ENCODE data around the gene CFAP61. TPM values are rescaled to one million over a fixed set of nuclear protein-coding genes. Genes with fewer than 3 reads are reported as not detected.

CFAP61 gene
- total RNA-seq, 2 experiments from 2014 or later = not detected

DNA sequence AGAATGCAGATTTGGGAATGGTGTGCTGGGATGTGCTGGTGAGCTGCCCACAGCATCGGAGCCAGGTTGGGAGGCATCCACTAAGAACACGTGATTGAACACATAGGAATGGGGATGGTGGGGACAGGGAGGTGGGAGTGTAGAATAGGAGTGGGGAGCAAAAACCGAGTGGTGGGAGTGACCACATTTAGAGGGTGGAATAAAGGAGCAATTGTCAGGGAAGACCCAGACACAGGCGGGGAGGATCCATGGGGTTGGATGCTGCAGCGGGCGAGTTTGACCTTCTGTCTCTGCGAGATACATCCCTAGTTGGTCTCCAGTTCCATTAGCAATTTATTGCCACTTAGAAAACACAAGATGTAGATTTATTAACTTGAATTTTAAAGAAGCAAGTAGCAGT lies 30.5 kb upstream of the CFAP61 start:
- Mint-ChIP-seq H3K9me3 (no peaks in the 10 kb centered on the region), H3K4me1 (peaks cover 68% of the 10 kb centered on the region), H3K4me3 (peak overlapping the region; percentile 11), H3K27ac (peak overlapping the region; percentile 57), H3K27me3 (no peaks in the 10 kb centered on the region), H3K36me3 (peaks cover 35% of the 10 kb centered on the region)
- DNase-seq = no peak

DNA sequence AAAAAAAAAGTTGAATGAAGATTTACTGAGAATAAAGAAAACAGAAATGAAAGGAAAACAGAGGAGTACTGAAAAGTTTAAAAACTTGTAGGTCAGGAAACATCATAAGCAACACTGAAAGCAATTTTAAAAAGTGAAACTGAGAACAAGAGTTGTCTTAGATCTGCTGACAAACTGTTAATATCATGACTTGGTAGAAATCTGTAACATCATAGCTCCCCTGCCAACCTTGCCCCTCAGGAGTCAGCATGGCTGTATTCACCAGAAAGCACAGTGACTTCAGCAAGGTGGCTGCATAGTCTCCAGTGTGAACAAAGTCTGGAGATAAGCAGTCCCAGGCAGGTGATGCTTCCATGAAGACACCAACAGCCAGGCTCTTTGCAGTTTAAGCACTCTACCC lies 29.8 kb upstream of the CFAP61 start:
- Mint-ChIP-seq H3K36me3 (peaks cover 35% of the 10 kb centered on the region), H3K4me3 (no peak overlapping the region)

DNA sequence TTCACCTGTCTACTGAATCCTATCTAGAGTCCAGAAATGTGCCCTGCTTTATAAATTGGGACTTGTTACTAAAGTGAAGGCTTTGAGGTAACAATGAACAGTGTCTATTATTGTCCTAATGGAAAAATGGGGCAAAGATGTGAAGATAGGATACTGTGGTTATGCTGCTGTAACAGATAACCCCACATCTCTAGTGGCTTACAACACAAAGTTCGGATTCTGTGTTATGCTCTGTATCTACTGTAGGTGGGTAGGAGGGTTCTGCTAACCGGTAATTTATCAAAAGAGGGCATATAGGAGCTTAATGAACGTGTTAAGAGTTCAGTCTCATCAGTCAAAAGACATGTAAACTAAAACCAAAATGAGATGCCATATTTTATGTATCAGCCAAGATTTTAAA lies 28.9 kb upstream of the CFAP61 start:
- peak overlapping the region; percentile 10 for H3K27ac Mint-ChIP-seq
- peaks cover 63% of the 10 kb centered on the region for H3K4me1 Mint-ChIP-seq
- no peaks in the 10 kb centered on the region for H3K27me3 Mint-ChIP-seq
- H3K36me3 Mint-ChIP-seq = peaks cover 32% of the 10 kb centered on the region
- no peak for DNase-seq
- H3K9me3 Mint-ChIP-seq = no peaks in the 10 kb centered on the region
- H3K4me3 Mint-ChIP-seq = no peak overlapping the region

More for the DNA sequence above, 29.8 kb upstream of the CFAP61 start:
- peaks cover 66% of the 10 kb centered on the region for H3K4me1 Mint-ChIP-seq
- DNase-seq = no peak
- H3K27ac Mint-ChIP-seq = peak overlapping the region; percentile 47
- H3K9me3 Mint-ChIP-seq = no peaks in the 10 kb centered on the region
- H3K27me3 Mint-ChIP-seq = no peaks in the 10 kb centered on the region

DNA sequence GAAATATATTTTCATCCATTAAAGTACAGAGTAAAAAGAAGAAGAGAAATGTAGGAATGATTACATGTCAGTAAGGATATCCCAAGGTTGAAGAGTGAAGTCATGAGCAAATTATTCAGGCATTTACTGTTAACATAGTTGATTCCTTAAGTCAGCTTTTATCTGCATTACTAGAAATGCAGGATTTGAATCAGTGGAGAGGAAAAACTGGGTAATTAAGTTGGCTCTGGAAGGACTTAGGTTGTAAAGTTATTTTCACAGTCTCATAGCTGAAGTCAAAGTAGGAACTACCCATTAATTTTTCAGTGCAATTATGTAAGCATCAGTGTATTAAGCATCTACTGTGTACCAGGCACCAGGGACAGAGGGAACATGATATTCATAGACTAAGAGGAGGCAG lies 27.4 kb upstream of the CFAP61 start:
- H3K4me1 Mint-ChIP-seq = peaks cover 48% of the 10 kb centered on the region
- peaks cover 19% of the 10 kb centered on the region for H3K36me3 Mint-ChIP-seq
- H3K9me3 Mint-ChIP-seq = no peaks in the 10 kb centered on the region

DNA sequence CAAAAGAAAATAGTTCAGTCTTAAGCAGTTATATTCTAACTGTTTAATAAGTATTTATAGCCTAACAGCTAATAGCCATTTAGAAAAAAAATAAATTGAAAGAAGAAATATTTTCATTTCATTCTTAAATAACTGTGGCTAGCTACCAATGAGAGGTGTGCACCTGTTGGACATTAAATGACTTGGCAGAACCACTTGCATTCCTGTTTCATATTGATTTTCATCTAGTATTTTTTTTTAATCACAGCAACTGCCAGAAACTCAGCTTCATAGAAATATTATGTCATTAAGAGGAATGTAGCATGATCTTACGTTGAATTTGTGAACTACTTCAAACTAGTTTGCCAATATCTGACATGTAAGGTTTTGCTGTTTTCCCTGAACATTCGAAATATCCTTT lies 25.0 kb upstream of the CFAP61 start:
- Mint-ChIP-seq H3K4me3 (no peak overlapping the region), H3K27me3 (no peaks in the 10 kb centered on the region), H3K27ac (no peak overlapping the region), H3K36me3 (peaks cover 13% of the 10 kb centered on the region), H3K4me1 (peaks cover 30% of the 10 kb centered on the region), H3K9me3 (no peaks in the 10 kb centered on the region)
- no peak for DNase-seq

More for the DNA sequence above, 27.4 kb upstream of the CFAP61 start:
- Mint-ChIP-seq H3K4me3 (no peak overlapping the region), H3K27ac (peak overlapping the region; percentile 27), H3K27me3 (no peaks in the 10 kb centered on the region)
- DNase-seq = no peak

DNA sequence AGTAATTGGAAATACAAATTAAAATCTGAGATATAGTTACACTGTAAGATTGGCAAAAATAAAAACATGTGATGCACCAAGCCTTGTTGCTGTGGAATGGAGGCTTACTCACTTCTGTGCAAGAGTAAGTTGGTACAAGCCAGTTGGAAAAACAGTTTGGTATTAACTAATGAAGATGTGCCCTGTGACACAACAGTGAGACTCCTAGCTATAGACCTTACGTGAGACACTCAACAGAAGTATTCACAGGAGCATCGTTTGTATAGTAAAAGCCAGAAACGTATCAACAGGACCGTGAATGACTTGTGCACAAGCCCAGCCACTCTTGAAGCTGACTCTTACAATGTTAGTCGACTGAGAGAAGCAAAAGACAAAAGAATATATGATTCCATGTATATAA lies 20.5 kb upstream of the CFAP61 start:
- no peak overlapping the region for H3K27ac Mint-ChIP-seq
- H3K27me3 Mint-ChIP-seq = no peaks in the 10 kb centered on the region
- H3K4me1 Mint-ChIP-seq = peaks cover 4% of the 10 kb centered on the region
- peaks cover 12% of the 10 kb centered on the region for H3K36me3 Mint-ChIP-seq
- no peaks in the 10 kb centered on the region for H3K9me3 Mint-ChIP-seq
- DNase-seq = no peak
- no peak overlapping the region for H3K4me3 Mint-ChIP-seq

DNA sequence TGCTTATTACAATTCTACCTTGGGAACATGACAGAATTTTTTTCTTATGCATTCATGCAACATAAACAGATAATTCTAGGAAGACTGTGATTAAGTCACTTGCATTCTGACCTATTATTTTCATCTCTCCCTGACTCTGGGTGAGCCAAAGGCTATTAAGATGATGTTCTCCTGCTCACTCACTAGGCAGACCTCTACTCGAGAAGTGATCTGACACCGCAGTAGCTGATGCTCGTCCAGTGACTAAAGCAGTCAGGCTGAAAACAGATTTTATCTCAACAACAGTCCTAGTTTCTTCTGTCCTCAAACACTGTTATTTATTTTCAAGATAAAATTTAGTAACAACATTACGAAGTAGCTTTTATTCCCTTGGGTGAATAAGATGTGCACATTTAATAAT lies 17.8 kb upstream of the CFAP61 start:
- Mint-ChIP-seq H3K36me3 (peaks cover 13% of the 10 kb centered on the region), H3K27ac (no peak overlapping the region)

DNA sequence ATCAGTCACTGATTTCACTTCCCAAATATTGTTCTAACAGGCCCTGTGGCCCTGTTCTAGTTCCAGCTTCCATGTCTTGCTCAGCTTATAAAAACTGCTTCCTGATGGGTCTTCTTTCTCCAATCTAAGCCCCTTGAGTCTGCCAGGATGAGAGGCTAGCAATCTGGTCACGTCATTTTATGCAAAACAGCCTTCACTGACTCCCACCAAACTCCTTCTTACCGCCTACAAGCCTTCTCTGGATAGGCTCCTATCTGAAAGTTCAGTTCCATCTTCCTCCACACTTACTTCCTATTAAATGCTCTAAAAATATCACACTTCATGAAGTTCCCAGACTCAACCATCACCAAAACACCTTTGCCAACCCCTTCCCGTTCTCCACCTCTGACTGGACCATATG lies 15.6 kb upstream of the CFAP61 start:
- no peak for DNase-seq
- Mint-ChIP-seq H3K9me3 (no peaks in the 10 kb centered on the region), H3K27ac (no peak overlapping the region), H3K4me3 (no peak overlapping the region), H3K4me1 (no peaks in the 10 kb centered on the region), H3K27me3 (no peaks in the 10 kb centered on the region), H3K36me3 (peaks cover 6% of the 10 kb centered on the region)

More for the DNA sequence above, 17.8 kb upstream of the CFAP61 start:
- no peaks in the 10 kb centered on the region for H3K27me3 Mint-ChIP-seq
- H3K4me3 Mint-ChIP-seq = no peak overlapping the region
- no peaks in the 10 kb centered on the region for H3K9me3 Mint-ChIP-seq
- peaks cover 4% of the 10 kb centered on the region for H3K4me1 Mint-ChIP-seq
- no peak for DNase-seq

DNA sequence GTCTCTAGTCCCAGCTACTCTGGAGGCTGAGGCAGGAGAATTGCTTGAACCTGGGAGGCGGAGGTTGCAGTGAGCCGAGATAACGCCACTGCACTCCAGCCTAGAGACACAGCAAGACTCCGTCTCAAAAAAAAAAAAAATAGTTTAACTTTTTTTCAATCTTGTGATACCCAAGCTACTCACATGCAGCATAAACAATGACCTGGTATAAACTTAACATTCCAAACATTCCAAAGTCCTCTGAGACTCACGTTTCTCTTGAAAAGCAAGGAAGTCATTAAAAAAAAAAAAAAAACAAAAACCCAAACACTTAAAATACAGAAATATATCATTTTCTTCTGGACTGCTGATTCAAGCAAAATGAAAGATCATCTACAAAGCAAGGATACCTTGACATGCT lies 14.4 kb upstream of the CFAP61 start:
- Mint-ChIP-seq H3K4me3 (no peak overlapping the region), H3K4me1 (no peaks in the 10 kb centered on the region), H3K27me3 (no peaks in the 10 kb centered on the region), H3K36me3 (peaks cover 6% of the 10 kb centered on the region), H3K27ac (no peak overlapping the region), H3K9me3 (no peaks in the 10 kb centered on the region)
- DNase-seq = no peak

DNA sequence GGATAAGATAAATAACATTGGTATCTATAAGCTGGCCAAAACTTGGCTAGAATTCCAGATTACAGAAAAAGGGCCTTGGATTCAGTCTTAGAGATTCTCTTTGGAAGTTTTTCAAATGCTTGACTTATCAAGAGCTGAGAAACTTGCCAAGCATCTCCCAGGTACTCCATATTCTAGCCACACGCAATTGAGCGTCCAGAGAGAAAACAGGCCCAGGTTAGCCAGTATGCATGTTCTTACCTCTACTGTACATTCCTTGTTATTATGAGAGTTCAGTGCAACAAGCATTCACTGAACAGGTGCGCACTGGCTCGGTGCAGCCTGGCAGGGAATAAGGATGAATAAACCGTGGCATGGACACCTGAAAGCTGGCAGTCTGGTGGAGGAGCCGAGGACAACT lies 13.7 kb upstream of the CFAP61 start:
- Mint-ChIP-seq H3K9me3 (no peaks in the 10 kb centered on the region), H3K27me3 (no peaks in the 10 kb centered on the region), H3K4me1 (no peaks in the 10 kb centered on the region), H3K4me3 (no peak overlapping the region), H3K27ac (no peak overlapping the region), H3K36me3 (peaks cover 6% of the 10 kb centered on the region)
- DNase-seq = no peak

DNA sequence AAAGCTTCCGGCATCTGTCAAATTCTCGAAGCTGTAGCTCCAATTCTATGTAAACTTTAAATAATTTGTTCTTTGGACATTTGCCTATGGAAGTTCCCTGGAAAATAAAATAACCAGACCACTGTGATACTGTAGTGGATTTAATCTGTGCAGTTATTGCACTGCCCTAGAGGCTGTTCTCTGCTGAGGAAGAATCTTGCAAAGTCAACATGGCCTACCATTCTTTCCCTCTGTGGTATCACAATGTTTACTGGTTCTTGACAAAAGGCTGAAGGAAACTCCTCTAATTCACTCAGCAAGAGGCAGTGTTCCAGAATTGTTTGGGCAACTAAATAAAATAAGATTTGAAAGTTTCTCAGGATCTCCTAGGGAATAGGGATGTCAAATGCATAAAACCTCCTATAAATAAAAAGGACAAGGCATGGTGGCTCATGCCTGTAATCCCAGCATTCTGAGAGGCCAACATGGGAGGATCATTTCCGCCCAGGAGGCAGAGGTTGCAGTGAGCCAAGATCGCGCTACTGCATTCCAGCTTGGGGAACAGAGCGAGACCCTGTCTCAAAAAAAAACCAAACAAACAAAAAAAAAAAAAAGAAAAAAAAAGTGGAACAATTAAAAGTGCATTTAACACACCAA lies 12.5 kb upstream of the CFAP61 start:
- Mint-ChIP-seq H3K4me3 (no peak overlapping the region), H3K4me1 (no peaks in the 10 kb centered on the region), H3K36me3 (peaks cover 10% of the 10 kb centered on the region), H3K9me3 (no peaks in the 10 kb centered on the region), H3K27me3 (no peaks in the 10 kb centered on the region), H3K27ac (no peak overlapping the region)
- DNase-seq = no peak

DNA sequence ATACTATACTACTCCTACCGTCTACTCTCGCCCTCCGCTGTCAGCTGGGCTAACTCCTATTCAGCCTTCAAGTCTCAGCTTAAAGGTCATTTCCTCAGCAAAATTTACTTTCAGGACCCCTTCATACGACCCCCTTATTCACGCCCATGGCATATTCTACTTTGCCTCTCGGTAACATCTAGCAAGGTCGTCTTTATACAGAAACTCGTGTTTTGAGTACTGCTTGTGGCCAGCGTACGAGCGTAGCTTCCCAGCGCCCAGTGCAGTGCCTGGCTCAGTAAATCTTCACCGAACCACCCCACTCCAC lies 612 bp upstream of the CFAP61 start:
- Mint-ChIP-seq H3K4me1 (peaks cover 8% of the 10 kb centered on the region), H3K36me3 (peaks cover 26% of the 10 kb centered on the region), H3K9me3 (no peaks in the 10 kb centered on the region), H3K27ac (peak overlapping the region; percentile 97), H3K27me3 (no peaks in the 10 kb centered on the region), H3K4me3 (peak overlapping the region; percentile 99)
- DNase-seq = no peak

DNA sequence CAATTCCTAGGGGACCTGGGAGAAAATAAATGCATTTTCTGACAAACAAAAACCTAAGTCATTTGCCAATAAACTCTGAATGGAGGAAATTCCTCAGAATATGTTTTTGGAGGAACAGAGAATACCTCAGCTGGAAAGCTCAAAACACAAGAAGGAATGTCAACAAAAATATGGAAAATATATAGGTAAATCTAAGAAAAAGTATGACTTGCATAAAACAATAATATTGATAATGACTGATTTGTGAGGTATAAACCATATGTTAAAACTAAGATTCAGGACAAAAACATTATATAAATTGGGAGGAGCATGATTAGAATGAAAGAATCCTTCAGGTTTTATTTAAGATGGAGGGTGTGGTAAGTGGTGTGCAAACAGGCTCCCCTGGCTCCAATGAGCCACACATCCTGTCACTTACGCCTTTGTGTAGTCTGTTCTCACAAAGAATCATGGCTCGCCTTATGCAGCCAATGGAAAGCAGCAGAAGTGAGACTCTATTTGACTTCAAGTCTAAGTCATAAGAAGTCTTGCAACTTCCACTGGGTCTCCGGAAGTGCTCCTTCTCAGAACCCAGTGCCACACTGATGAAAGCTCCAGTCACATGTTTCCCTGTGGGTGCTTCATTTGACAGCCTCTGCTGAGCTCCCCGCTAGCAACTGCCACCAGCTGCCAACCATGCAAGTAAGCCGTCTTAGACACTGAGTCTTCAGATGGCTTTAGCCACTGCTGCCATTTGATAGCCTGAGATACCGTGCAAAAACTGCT lies 8.1 kb downstream of the CFAP61 start:
- H3K27ac Mint-ChIP-seq = no peak overlapping the region

DNA sequence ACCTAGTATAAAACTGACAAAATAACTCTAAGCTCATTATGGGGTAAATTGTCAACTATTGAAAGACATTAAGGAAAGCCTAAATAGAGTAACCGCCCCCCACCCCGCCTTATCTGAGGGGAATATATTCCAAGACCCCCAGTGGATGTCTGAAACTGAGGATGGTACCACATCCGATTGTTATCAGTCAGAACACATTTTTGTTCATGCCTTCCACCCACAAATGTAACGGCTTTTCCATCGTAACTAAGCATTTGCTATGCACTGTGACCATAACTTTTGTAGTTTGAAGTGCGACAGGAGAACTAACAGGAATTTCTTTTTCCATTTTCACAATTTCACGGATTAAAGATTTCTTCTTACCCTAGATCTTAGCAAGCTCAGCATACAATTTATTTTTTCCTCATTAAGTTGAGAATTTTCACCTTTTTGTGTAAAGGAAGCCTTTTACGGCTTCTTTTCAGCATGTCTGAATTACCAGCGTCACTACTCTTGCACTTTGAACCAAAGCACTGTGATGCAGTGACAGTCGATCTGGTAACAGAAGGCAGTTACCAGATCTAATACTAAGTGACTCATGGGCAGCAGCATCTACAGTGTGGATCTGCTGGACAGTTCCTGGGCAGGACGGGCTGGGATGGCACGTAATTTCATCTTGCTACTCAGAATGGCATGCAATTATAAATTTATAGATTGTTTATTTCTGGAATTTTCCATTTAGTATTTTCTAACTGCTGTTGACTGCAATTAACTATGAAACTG lies 11.8 kb downstream of the CFAP61 start:
- Mint-ChIP-seq H3K27me3 (peaks cover 27% of the 10 kb centered on the region), H3K27ac (no peak overlapping the region), H3K9me3 (no peaks in the 10 kb centered on the region), H3K4me1 (no peaks in the 10 kb centered on the region), H3K36me3 (no peaks in the 10 kb centered on the region), H3K4me3 (no peak overlapping the region)
- DNase-seq = no peak

More for the DNA sequence above, 8.1 kb downstream of the CFAP61 start:
- Mint-ChIP-seq H3K36me3 (no peaks in the 10 kb centered on the region), H3K27me3 (peaks cover 19% of the 10 kb centered on the region), H3K9me3 (no peaks in the 10 kb centered on the region), H3K4me1 (no peaks in the 10 kb centered on the region), H3K4me3 (no peak overlapping the region)
- DNase-seq = no peak

DNA sequence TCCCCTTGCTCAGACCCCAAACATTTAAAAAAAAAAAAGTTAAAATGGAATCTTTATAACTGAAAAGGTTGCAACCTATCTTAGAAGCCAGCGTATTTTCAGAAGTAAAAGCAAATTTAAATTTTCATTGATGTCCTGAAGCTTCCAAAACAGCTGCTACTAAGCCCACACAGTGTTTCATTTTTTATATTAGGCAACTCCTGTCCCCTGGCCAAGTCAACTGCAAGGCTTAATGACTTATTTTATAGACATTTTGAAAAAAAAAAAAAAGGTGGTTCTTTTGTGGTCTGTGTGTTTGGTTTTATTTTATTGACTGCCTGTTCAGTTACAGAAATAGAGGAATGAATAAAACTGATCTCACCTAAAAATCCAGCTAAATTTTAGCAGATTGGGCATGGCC lies 13.0 kb downstream of the CFAP61 start:
- Mint-ChIP-seq H3K4me3 (no peak overlapping the region), H3K4me1 (no peaks in the 10 kb centered on the region), H3K27ac (no peak overlapping the region), H3K27me3 (peaks cover 27% of the 10 kb centered on the region), H3K9me3 (no peaks in the 10 kb centered on the region), H3K36me3 (no peaks in the 10 kb centered on the region)
- no peak for DNase-seq

Measured in activated naive CD8-positive, alpha-beta T cell treated with anti-CD3 and anti-CD28 coated beads for 36 hours (primary cell).